Fibroblast of pulmonary artery (primary cell): ENCODE data around the gene CR2.
"Not testable (repeated sequence)": the region's sequence is repeated elsewhere in the genome, so short reads cannot be mapped to it uniquely, and the experiment has no call there.

Experiments
- DNase-seq: peaks from one replicate; pipeline ENCODE4 v3.0.0-alpha.2; 2010; ENCODE audit warnings: low read depth
- H3K4me3 ChIP-seq: replicated peaks from 2 replicates; pipeline ENCODE4 v1.5.1; 2011; ENCODE audit warnings: low read depth, mild to moderate bottlenecking, control low read depth, low read length, moderate library complexity
- TF ChIP-seq, protein P1 (sequence below): IDR thresholded peaks from 2 replicates; pipeline ENCODE4 v1.5.1; 2011; ENCODE audit warnings: mild to moderate bottlenecking, control low read depth, low read length, inconsistent platforms; ENCODE audit errors: missing control alignments

Gene CR2

DNA sequence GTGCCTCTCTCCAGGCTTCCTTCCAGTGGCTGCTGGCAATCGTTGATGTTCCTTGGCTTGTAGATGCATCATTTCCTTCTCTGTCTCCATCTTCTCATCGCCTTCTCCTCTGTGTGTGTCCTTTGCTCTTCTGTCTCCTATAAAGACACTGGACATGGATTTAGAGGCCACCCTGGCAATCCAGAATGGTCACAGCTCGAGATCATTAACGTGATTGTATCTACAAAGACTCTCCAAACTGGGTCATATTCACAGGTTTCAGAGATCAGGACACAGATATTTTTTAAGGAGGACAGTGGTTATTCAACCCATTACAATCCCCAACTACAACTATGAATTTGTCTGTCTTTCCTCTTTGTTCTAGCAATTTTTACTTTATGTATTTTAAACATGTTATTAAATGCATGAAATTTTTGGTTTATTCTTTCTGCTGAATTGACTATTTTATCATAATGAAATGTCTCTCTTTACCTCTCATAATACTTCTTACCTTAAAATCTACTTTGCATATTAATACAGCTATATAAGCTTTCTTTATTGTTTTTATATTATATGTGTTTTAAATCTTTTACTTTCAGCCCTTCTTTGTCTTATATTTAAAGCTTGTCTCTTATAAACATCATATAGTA is 64.6 kb downstream of the CR2 start:
- DNase-seq: no peak
- no peak overlapping the region for H3K4me3 ChIP-seq
- TF ChIP-seq, protein P1, sequence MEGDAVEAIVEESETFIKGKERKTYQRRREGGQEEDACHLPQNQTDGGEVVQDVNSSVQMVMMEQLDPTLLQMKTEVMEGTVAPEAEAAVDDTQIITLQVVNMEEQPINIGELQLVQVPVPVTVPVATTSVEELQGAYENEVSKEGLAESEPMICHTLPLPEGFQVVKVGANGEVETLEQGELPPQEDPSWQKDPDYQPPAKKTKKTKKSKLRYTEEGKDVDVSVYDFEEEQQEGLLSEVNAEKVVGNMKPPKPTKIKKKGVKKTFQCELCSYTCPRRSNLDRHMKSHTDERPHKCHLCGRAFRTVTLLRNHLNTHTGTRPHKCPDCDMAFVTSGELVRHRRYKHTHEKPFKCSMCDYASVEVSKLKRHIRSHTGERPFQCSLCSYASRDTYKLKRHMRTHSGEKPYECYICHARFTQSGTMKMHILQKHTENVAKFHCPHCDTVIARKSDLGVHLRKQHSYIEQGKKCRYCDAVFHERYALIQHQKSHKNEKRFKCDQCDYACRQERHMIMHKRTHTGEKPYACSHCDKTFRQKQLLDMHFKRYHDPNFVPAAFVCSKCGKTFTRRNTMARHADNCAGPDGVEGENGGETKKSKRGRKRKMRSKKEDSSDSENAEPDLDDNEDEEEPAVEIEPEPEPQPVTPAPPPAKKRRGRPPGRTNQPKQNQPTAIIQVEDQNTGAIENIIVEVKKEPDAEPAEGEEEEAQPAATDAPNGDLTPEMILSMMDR: no peak

DNA sequence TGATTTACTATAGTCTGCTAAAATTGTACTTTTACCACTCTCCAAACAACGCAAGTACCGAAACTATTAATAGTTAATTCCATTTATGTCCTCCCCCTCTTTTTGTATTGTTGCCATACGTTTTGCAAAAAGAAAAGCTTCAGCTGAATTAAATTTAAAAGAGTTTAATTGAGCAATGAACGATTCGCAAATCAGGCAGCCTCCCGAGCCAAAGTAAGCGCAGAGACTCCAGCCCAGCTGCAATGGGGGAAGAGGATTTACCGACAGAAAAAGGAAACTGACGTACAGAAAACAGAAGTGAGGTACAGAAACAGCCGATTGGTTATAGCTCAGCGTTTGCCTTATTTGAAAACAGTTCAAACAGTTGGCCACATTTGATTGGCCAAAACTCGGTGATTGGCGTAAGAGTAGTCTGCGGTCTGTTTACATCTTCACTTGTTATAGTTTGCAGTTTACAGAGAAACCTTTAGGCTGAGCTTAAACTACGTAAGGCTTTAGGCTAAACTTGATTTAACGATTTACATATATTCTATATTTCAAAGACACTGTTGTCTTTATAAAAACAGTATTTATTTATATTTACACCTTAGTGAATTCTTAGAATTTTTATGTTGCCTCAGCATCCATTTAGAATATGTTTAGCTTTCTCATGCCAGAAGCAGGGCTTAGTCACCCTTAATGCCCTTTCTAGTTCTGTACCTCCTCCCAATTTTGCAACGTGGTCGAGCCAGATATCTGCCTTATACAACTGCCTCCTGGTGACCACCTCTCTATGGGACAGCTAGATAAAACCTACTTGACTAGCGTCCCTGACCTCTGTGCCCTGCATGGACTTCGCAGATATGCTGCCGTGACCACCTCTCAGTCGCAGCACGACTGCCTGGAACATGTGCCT is 65.6 kb downstream of the CR2 start:
- DNase-seq: no peak
- TF ChIP-seq, protein P1: no peak
- no peak overlapping the region for H3K4me3 ChIP-seq

DNA sequence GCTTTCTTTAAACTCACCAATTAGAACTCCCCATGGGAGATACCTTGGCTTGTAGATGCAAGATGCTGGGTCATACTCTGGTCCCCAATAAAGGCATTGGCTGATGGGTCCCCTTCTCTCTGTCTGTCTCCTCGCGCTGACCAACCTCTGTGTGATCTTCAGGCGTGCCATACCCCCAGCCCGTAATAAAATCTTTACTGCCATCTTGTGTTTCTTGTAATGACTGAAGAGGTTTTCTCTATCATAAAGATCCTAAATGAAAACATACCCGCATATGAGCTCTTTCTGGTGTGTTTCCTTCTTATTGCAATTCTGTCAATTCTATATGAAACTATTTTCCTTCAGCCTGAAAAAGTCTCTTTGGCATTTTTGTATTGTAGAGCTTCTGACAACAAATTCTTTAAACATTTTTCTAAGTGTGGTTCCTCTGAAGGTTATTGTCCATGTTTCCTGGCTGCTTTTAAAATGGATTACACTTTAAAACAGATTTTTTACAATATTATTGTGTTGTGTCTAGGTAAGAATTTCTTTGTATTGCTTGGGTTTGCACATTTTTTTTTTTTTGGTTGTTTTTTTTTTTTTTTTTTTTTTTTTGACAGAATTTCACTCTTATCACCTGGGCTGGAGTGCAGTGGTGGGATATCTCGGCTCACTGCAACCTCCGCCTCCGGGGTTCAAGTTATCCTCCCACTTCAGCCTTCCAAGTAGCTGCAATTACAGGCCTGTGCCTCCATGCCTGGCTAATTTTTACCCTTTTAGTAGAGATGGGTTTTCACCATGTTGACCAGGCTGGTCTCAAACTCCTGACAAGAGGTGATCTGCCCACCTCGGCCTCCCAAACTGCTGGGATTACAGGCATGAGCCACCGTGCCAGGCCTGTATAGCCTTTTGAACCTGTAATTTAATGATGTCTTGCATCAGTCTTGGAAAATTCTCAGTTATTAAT is 66.5 kb downstream of the CR2 start:
- DNase-seq: not testable (repeated sequence)

DNA sequence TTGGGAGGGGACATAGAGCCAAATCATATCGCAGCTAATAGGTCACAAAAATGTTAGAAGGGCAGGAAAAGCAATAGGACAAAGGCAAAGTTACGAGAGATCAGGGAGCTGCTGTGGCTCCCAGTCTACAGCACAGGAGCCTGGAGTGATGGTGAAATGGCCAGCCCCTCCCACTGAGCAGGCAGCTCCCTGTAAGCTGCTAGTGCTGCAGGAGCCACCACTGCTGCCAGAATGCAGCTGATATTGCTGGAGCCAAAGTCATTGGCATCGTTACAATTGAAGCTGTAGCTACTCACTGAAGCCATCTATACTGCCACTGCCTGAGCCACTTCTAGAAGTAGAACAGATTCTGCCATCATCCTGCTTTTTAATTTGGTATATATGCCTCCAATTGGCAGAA is 71.1 kb downstream of the CR2 start:
- H3K4me3 ChIP-seq, DNase-seq: not testable (repeated sequence)

More for the DNA sequence above, 66.5 kb downstream of the CR2 start:
- H3K4me3 ChIP-seq: not testable (repeated sequence)

DNA sequence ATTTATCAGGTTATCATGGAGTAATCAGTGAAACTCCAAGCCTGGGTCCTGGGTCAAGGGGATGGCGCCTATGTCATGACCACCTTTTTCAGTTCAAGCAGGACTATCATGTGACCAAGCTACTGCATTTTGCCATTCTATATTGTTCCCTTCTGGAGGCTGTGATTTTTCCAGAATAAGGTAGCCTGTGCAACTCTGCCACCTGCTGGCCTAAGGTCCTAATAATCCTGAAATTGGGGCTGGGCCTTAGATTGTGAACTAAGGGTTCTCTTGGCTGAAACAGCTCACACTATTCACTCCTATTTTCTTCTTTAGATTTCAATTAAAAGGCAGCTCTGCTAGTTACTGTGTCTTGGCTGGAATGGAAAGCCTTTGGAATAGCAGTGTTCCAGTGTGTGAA is 74.3 kb downstream of the CR2 start:
- not testable (repeated sequence) for DNase-seq, H3K4me3 ChIP-seq

DNA sequence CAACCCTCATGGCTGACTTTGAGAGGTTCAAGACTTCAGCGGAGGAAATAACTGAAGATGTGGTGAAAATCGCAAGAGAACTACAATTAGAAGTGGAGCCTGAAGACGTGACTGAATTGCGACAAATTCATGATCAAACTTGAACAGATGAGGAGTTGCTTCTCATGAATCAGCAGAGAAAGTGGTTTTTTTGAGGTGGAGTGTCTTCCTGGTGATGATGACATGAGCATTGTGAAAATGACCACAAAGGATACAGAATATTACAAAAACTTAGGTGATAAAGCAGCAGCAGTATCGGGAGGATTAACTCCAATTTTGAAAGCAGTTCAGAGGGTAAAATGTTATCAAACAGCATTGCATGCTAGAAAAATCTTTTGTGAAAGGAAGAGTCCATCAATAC is 82.1 kb downstream of the CR2 start:
- not testable (repeated sequence) for H3K4me3 ChIP-seq, DNase-seq
